RPMI7951 (cell line): ENCODE measurements around the gene PSG11. TPM values are rescaled to one million over a fixed set of nuclear protein-coding genes. Genes with fewer than 3 reads are reported as not detected.
"Not testable (repeated sequence)": the region's sequence is repeated elsewhere in the genome, so short reads cannot be mapped to it uniquely, and the experiment has no call there.

Experiments used
- DNase-seq: peaks from one replicate; pipeline ENCODE4 v3.0.0-alpha.2; 2012; ENCODE audit warnings: low read depth
- total RNA-seq: library from RNA; depleted of rRNA; stranded (reverse); fragments of >200 nt; shearing (Covaris generic); gene quantifications from 2 replicates; pipeline ENCODE4 v1.2.3, GENCODE V29; 2014; rRNA removed

Gene PSG11
- 0.29 TPM in 1 of 2 replicates, not detected in the other for total RNA-seq

DNA sequence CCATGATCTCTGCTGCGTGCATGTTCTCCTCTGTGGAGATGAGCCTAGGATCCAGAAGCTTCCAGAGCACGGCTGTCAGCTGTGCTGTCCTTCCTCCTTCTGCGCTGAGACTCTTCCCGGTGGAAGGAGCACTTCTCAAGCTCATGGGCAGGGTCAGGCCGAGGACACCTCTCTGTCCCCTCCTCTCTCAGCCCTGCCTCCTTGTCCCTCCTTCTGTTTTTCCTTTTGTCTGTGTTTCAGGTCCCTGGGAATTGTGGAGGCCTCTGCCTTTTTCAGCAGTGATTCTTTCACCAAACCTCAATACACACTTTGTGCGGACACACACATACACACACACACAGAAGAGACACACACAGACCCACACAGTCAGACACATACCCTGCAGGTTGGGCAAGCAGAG, at the start of gene PSG11:
Gene PSG11, minus strand, starts transcription at position 101 of the 400 bp plus-strand sequence. Its CDS starts 97 bp downstream, at position 4.
- not testable (repeated sequence) for DNase-seq

DNA sequence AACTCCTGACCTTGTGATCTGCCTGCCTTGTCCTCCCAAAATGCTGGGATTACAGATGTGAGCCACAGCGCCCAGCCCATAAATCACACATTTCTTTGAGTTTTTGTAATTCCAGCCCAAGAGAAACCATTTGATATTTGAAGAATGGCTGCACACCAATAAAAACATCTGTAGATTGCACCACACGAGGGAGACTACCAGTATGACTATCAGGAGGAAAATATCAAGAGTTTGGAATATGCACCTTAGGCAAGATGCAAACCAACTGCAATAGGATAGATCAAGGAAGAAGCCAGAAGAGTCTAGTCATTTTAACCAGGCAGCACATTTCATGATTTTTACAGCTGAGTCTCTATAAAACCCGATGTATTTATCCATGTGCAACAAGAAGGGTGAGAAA, 36.1 kb upstream of the PSG11 start:
- not testable (repeated sequence) for DNase-seq

DNA sequence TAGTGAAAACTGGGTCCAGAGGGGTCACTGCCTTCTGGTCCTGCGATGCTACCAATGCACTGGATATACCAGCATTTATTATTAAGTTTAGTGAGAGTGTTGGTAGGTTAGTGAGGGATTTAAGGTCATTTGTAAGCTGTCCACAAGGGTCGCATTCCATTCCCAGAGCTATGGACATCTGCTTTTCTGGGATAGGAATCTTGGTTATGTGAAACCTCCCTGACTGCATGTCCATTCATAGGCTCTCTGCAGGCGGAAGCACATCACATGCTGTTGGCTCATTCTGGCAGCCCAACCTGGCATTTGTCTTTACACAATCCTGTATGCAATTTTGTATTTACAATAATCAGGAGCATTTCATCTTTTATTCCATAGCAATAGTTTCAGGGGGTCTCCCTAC, 35.1 kb upstream of the PSG11 start:
- peak; percentile 60 for DNase-seq

DNA sequence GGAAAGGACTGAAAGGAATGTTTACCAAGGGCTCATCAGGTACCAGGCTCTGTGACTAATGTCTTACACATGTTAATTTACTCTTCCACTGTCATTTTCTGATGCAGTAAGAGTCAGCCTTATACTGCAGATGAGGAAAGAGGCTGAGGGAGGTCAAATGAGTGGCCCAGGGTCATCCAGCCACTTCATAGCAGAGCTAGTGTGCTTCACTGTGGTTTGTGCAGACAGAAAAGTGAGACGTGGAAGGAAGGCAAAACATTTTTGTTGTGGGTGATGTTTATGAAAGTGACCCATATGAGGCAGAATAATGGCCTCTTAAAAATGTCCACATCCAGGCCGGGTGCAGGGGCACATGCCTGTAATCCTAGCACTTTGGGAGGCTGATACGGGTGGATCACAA, 34.0 kb upstream of the PSG11 start:
- peak; percentile 71 for DNase-seq

DNA sequence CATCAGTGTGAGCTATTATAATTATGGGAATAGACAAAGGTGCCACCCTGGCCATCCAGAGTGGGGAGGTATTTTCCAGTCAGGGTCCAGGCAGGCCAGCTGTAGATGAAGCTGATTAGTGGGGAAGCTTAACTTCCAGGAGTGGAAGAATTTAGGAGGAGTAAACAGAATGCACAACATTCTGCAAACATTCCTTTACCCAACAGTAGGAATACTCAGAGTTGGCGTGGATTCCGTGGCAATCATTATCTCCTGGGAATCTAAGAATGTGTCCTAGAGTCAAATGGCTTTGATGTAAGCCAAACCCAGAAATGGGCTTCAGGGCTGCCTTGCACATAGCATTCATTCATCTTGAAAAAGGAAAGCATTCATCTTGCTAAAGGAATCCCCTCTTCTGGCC, 33.2 kb upstream of the PSG11 start:
- peak; percentile 14 for DNase-seq

DNA sequence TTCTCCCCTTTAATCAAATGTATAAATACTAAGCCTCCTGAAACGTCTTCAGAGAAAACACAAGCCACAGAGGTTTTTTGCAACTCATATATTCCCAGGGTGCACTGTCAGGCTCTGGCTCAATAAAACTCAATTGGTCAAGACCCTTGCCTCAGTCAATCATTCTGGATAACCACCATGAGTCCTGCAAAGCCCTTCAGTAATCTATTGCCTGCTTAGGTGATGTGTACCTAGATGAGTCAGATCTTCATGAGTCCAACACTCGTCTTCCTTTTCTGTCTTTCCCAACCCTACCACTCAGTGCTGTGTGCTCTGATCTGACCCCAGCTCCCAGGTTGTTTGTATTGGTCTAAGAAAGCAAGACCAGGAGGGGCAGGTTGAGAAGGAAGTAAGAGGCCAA, 32.2 kb upstream of the PSG11 start:
- not testable (repeated sequence) for DNase-seq

DNA sequence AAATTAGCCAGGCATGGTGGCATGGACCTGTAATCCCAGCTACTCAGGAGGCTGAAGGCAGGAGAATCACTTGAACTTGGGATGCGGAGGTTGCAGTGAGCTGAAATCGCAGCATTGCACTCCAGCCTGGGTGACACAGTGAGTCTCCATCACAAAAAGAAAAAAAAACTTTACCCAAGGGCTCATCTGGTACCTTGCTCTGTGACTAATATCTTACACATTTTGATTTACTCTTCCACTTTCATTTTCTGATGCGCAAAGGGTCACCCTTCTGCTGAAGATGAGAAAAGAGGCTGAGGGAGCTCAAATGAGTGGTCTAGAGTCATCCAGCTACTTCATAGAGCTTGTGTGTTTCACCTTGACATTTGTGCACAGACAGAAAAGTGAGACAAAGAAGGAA, 21.7 kb upstream of the PSG11 start:
- peak; percentile 56 for DNase-seq

DNA sequence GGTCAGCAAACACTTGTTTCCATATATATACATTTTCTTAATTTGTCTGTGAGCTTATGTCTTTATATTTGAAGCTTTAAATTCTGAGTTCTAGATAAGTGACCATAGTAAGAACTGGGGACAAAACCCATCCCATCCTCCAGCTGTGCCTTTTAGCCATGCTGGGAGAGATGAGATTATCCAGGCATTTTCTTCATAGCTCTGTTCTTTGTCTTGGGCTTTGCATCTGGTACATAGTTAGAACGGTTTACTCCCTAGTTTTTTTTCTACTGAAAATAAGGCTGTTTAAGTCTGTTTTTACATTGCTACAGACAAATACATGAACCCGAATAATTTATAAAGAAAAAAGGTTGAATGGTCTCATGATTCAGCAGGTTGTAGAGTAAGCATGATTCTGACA, 20.3 kb upstream of the PSG11 start:
- not testable (repeated sequence) for DNase-seq

DNA sequence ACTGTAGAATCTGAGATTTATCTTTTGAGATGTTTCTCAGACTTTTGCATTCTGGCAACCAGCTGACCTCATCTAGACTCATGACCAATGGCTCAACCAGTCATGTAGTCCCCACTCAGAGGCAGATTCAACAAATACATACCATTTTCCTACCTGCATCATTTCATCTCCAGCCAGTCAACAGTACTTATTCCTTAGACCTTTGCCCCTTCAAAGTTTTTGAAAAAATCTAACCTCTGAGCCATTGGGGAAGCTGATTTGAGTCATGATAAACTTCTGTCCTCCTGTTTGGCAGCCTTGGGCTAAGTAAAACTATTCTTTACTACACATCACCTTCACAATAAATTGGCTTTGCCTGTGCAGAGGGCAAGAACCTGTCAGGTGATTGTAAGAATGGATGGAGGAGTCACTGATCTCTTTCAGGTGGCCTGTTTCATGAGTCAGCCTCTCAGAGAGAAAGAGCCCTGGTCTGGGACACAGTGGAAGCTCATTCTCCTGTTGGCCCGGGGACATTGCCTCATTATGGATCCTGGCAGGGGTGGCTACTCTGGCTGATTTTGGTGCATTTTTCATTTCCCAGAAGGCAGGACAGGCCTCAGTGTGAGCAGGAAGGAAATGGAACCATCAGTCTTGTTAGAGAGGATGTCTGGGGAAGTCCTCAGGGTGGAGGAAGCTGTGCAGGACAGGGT, 17.4 kb upstream of the PSG11 start:
- DNase-seq = not testable (repeated sequence)

DNA sequence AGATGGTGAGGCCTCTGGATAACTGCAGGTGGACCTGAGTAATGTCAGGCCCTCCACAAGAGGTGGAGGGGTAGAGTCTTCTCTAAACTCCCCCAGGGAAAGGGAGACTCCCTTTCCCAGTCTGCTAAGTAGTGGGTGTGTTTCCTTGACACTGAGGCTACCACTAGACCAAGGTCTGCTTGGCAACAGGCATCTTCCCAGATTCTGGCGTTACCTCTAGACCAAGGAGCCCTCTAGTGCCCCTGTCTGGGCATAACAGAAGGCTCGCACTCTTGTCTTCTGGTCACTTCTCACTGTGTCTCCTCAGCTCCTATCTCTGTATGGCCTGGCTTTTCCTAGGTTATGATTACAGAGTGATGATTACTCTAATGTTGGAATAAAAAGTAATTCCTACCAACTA, 5.4 kb upstream of the PSG11 start:
- peak; percentile 41 for DNase-seq

DNA sequence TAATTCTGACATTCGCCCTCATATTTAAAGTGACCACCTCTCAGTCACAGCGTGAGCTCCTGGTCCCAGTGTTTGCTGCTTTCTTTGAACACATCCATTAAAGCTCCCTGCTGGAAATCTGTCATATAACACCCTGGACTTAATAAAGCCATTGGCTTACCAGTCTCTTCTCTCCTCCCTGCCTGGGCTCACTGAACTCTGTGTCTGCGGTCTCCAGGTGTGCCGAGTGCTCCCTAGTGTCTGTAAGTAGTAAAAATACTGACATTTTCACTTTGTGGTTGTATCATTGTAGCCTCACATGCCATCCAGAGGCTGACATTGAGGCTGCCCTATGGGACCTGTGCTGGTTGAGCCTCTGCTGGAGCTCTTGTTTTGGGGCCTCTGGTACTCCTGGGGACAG, 2.6 kb upstream of the PSG11 start:
- DNase-seq = no peak

DNA sequence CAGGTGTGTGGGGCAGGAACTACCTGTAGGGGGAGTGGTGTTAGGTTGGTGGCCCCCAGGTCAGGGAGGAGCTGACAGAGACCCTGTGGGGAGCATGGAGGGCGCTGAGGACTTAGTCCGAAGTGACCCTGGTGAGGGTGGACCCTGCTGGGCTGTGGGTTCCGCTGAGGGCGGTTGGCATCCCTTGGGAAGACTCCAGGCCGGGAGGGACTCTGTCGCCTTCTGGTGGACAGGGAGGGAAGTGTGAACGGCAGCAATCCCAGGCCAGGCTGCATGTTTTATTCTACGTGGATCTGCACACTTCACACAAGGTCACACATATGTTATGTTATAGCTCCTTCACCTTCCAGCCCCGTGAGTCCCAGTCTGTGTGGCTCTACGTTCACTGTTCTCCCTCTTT, 1.7 kb upstream of the PSG11 start:
- DNase-seq = not testable (repeated sequence)

DNA sequence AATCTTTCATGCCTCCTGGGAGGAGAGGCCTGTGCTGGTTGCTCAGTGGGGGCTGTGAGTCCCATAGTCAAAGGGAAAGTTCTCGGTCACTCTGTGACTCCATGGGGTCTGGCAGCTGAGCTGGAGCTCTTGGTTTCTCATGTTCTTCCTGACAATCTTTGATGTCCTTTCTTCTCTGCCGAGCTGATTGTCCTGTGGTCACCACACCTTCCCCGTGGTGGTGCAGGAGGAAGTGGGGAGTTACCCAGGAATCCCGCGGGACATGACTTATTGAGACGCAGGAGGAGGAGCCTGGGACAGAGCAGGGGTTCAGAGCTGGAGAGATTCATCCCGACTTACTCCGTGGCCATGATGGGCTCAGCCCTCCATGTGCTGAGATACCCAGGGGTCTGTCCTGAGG, 792 bp upstream of the PSG11 start:
- not testable (repeated sequence) for DNase-seq

DNA sequence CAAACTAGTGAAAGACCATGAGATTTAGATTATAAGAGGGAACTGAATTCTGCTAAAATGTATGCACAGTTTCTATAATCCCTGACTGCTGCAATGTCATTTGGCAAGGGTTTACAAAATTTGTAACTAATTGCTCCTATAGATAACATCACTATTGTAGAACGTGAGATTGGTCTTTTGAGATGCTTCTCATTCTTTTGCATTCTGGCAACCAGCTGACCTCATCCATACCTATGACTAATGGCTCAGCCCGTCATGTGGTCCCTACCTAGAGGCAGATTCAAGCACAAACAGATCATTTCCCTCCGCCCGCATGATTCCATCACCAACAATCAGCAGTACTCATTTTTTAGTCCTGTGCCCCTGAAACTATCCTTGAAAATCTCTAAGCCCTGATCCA, 4.2 kb downstream of the PSG11 start:
- DNase-seq = peak; percentile 73

DNA sequence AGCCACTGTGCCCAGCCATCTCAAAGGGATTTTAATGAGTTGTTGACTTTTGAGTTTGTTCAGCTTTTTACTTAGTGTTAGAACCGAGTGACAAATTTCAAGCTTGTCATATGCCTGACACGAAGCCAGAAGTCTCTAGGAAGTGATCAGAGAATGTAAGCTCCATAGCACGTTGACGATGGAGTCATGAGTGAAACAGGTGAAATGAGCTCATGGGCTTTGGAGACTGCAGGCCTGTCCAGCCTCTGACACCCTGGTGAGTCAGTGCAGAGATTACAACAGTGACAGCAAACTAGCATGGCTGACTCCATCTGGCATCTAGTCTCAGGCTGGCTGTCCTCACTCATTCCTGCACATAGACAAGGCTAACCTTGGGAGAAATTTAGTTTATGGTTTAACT, 4.6 kb downstream of the PSG11 start:
- peak; percentile 73 for DNase-seq

DNA sequence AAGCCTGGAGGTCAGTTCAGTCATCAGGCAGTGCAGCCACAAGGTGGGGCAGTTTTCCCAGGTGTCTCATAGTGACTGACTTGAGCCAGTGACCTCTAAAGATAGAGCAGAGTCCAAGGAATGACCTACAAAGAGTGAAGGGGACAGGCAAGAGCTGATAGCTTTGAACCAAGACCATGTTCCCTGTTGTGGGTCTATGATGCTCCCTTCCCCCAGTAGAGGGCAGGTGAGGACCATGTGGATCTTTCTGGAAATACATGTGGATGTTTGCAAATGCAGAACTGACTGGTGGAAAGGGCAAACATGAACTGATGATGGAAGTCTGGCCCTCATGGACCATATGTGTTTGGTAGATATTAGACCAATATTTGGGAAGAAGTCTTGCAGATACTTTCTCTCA, 6.7 kb downstream of the PSG11 start:
- DNase-seq = not testable (repeated sequence)

DNA sequence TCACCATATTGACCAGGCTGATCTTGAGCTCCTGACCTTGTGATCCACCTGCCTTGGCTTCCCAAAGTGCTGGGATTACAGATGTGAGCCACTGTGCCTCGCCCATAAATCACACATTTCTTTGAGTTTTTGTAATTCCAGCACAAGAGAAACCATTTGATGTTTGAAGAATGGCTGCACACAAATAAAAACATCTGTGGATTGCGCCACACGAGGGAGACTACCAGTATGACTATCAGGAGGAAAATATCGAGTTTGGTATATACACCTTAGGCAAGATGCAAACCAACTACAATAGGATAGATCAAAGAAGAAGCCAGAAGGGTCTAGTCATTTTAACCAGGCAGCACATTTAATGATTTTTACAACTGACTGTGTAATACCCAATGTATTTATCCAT, 20.4 kb downstream of the PSG11 start:
- DNase-seq = not testable (repeated sequence)

DNA sequence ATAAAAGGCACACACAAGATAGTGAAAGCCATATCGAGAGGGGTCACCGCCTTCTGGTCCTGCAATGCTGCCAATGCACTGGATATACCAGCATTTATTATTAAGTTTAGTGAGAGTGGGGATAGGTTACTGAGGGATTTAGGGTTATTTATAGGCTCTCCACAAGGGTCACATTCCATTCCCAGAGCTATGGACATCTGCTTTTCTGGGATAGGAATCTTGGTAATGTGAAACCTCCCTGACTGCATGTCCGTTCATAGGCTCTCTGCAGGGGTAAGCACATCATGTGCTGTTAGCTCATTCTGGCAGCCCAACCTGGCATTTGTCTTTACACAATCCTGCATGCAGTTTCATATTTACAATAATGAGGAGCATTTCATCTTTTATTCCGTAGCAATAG, 21.4 kb downstream of the PSG11 start:
- not testable (repeated sequence) for DNase-seq

DNA sequence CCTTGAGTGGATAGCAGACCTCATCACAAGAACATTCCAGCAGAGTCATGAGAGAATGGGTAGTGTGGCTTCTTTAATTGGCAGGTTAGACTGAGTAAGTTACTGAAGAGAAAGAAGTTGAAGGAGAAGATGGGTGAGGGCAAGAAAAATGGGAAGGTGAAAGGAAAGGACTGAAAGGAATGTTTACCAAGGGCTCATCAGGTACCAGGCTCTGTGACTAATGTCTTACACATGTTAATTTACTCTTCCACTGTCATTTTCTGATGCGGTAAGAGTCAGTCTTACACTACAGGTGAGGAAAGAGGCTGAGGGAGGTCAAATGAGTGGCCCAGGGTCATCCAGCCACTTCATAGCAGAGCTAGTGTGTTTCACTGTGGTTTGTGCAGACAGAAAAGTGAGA, 22.6 kb downstream of the PSG11 start:
- not testable (repeated sequence) for DNase-seq

DNA sequence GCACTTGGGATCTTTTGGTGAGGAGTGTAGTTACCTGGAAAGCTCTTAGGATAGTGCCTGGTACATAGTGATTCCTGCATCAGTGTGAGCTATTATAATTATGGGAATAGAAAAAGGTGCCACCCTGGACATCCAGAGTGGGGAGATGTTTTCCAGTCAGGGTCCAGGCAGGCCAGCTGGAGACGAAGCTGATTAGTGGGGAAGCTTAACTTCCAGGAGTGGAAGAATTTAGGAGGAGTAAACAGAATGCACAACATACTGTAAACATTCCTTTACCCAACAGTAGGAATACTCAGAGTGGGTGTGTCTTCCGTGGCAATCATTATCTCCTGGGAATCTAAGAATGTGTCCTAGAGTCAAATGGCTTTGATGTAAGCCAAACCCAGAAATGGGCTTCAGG, 23.3 kb downstream of the PSG11 start:
- not testable (repeated sequence) for DNase-seq

DNA sequence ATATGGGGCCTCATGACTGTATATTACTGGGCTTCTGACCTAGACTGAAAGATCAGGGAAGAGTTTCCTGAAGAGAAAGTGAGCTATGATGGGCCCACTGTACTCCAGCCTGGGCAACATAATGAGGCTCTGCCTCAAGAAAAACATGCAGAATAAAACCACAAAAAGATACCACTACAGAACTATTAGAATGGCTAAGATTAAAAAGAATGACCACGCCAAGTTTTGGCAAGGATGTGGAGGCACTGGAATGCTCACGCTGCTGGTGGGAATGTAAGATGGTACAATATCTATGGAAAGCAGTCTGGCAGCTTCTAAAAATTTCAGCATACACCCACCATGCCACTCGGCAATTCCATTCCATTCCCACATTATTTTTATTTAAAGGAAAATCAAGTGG, 30.1 kb downstream of the PSG11 start:
- not testable (repeated sequence) for DNase-seq

DNA sequence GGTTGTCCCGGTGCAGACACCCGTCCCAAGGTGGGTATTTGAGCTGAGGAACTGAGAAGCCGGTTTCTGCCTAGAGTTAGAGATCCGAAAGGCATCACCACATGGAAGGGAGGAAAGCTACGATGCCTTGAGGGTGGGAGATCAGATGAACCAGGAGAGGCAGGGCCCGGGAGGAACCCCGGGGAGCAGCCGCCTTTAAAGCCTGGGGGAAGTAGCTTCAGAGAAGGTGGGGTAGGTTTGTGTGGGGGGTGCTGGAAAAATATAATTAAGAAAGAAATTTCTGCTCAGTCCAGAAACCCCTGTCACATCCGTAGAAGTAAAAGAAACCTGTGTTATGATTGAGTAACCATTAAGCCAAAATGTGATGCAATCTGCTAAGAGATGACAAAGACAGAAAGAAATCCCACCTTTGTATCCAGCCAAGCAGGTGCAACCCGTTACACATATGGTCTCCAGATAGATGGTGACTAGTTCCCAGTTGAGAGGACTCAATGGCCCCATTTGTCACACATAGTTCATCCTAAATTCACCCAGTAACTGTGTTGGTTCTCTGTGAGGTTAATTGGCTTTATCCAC, 34.2 kb downstream of the PSG11 start:
- DNase-seq = not testable (repeated sequence)

DNA sequence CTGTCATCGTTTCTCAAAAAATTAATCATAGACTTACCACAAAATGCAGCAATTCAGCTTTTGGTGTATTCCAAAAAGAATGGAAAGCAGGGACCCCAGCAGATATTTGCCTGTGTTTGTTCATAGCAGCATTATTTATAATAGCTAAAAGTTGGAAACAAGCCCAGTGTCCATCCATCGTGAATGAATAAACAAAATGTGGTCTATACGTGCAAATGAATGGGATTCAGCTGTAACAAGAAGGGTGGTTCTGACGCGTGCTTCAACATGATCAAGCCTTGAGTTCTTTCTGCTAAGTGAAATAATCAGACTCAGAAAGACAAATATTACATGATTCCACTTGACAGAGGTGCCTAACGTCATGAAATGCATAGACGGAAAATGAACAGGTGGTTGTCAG, 36.4 kb downstream of the PSG11 start:
- DNase-seq = no peak

DNA sequence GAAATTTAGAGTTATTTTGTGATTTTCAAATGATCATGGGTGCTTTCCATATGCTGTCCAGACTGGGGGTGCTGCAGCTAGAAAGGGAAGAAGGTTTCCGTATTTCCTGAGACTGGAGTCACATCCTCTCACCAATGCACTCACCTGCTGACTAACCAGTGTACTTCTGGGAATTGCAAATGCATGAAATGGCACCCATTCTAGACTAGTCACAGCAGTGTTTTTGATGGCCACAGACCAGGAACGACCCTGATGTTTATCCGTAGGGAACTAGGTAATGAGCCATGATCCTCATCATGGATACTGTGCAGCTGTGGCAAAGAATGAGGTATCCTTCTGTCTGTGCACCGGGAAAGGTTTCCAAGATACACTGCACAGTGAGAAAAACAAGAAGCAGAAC, 37.1 kb downstream of the PSG11 start:
- not testable (repeated sequence) for DNase-seq
